A549 (cell line): ENCODE data around the gene PRRX1. TPM values are rescaled to one million over a fixed set of nuclear protein-coding genes. Genes with fewer than 3 reads are reported as not detected.

Experiments used
- ATAC-seq, 2 experiments: fragments of 200-7000 bp in 1 of 2; fragments of >200 bp in 1 of 2; cut with Nextera tagmentation in 1 of 2; cut with Tn5 transposase in 1 of 2; 3 replicates each; pipeline versions ENCODE4 v1.8.0 to v1.9.1; 2018 to 2020; ENCODE audit warnings: mild to moderate bottlenecking in 1 of 2, moderate library complexity in 1 of 2
- CTCF ChIA-PET: fragments of 300-600 bp; sonication (Branson Sonifier 250); formaldehyde crosslinking; extraction: SDS; loops from one replicate; lab custom pipeline; 2021; ENCODE audit warnings: antibody characterized with exemption, inconsistent platforms; lab: Yijun Ruan, JAX
- POLR2A ChIA-PET: fragments of 350-600 bp; formaldehyde crosslinking; extraction: SDS; loops from one replicate; lab custom pipeline; 2021; ENCODE audit warnings: antibody characterized with exemption, inconsistent platforms; lab: Yijun Ruan, JAX
- DNase-seq, 2 experiments: peaks; one replicate each; pipeline versions ENCODE4 v3.0.0 to v3.0.0-alpha.2; 2011 to 2016; ENCODE audit warnings: low read depth in 1 of 2, low spot score in 1 of 2
- FAIRE-seq: peaks from 2 replicates; lab custom pipeline; 2011; peaks lifted over from hg19 to GRCh38; lab: Jason Lieb, UNC
- H3K27ac ChIP-seq, 2 experiments: fragments of >200 bp; sonication (Bioruptor Twin); formaldehyde crosslinking; 3 replicates each; pipeline ENCODE4 v1.5.1; 2016 to 2017
- H3K4me1 ChIP-seq: fragments of >200 bp; sonication (Bioruptor Twin); formaldehyde crosslinking; 3 replicates; pipeline ENCODE4 v1.6.1; 2016
- H3K4me2 ChIP-seq: fragments of >200 bp; sonication (Bioruptor Twin); formaldehyde crosslinking; 3 replicates; pipeline ENCODE4 v1.6.1; 2016
- H3K4me3 ChIP-seq: fragments of >200 bp; sonication (Bioruptor Twin); formaldehyde crosslinking; 3 replicates; pipeline ENCODE4 v1.5.1; 2016
- H3K9me3 ChIP-seq: fragments of >200 bp; sonication (Bioruptor Twin); formaldehyde crosslinking; 3 replicates; pipeline ENCODE4 v1.6.1; 2016
- CBX2 ChIP-seq: fragments of 200-600 bp; sonication (generic); IDR thresholded peaks from 2 replicates; pipeline ENCODE4 v1.6.1; 2016; ENCODE audit warnings: low read depth, mild to moderate bottlenecking, borderline replicate concordance
- CEBPB ChIP-seq, 2 experiments: fragments of >200 bp in 1 of 2; sonication (Bioruptor Twin) in 1 of 2; formaldehyde crosslinking in 1 of 2; IDR thresholded peaks; 2 replicates each; pipeline ENCODE4 v1.6.1; 2012 to 2016
- CHD2 ChIP-seq: fragments of 150-350 bp; IDR thresholded peaks from 2 replicates; pipeline ENCODE4 v1.6.1; 2014; ENCODE audit warnings: low read length; ENCODE audit not compliant: partially characterized antibody
- EHF ChIP-seq: fragments of 250-450 bp; sonication (Bioruptor Pico); IDR thresholded peaks from 2 replicates; pipeline ENCODE4 v1.5.0; 2020; ENCODE audit warnings: mild to moderate bottlenecking
- EP300 ChIP-seq, 2 experiments: fragments of >200 bp; sonication (Bioruptor Twin); formaldehyde crosslinking; IDR thresholded peaks; 2 replicates in 1 of 2; 3 replicates in 1 of 2; pipeline ENCODE4 v1.6.1; 2016 to 2017
- FOSB ChIP-seq: fragments of 250-450 bp; sonication (Bioruptor Pico); IDR thresholded peaks from 2 replicates; pipeline ENCODE4 v1.5.0; 2020; ENCODE audit warnings: mild to moderate bottlenecking, moderate library complexity
- FOXS1 ChIP-seq: fragments of 250-450 bp; sonication (Bioruptor Pico); IDR thresholded peaks from 2 replicates; pipeline ENCODE4 v1.5.0; 2020; ENCODE audit warnings: mild to moderate bottlenecking, moderate library complexity
- HEYL ChIP-seq: fragments of 250-450 bp; sonication (Bioruptor Pico); IDR thresholded peaks from 2 replicates; pipeline ENCODE4 v1.8.0; 2021; ENCODE audit warnings: mild to moderate bottlenecking, moderate library complexity
- HOXA7 ChIP-seq: fragments of 250-450 bp; sonication (Bioruptor Pico); IDR thresholded peaks from 2 replicates; pipeline ENCODE4 v1.5.0; 2020; ENCODE audit warnings: mild to moderate bottlenecking, moderate library complexity
- HOXB13 ChIP-seq: fragments of 250-450 bp; sonication (Bioruptor Pico); IDR thresholded peaks from 2 replicates; pipeline ENCODE4 v1.5.0; 2020; ENCODE audit warnings: low read depth, mild to moderate bottlenecking, moderate library complexity
- HOXB5 ChIP-seq: fragments of 250-450 bp; sonication (Bioruptor Pico); IDR thresholded peaks from 2 replicates; pipeline ENCODE4 v1.5.0; 2020; ENCODE audit warnings: mild to moderate bottlenecking, moderate library complexity
- JUN ChIP-seq, 2 experiments: fragments of >200 bp; sonication (Bioruptor Twin); formaldehyde crosslinking; IDR thresholded peaks; 2 replicates in 1 of 2; 3 replicates in 1 of 2; pipeline ENCODE4 v1.6.1; 2016 to 2017
- KDM1A ChIP-seq: fragments of 200-600 bp; sonication (generic); IDR thresholded peaks from 2 replicates; pipeline ENCODE4 v1.6.1; 2016; ENCODE audit warnings: low read depth, mild to moderate bottlenecking
- KDM5A ChIP-seq: fragments of 200-600 bp; sonication (generic); IDR thresholded peaks from 2 replicates; pipeline ENCODE4 v1.6.1; 2016; ENCODE audit warnings: antibody characterized with exemption, mild to moderate bottlenecking
- MAFK ChIP-seq: fragments of 450-650 bp; IDR thresholded peaks from 2 replicates; pipeline ENCODE4 v1.6.1; 2014; ENCODE audit not compliant: partially characterized antibody
- MAZ ChIP-seq: fragments of 150-350 bp; IDR thresholded peaks from 2 replicates; pipeline ENCODE4 v1.6.1; 2014; ENCODE audit warnings: antibody characterized with exemption, low read depth, low read length, borderline replicate concordance
- MYC ChIP-seq: IDR thresholded peaks from 2 replicates; pipeline ENCODE4 v1.6.1; 2012; ENCODE audit warnings: mild to moderate bottlenecking, inconsistent platforms, low read length, improper control_type of control experiment, borderline replicate concordance
- NFE2L2 ChIP-seq: fragments of 150-350 bp; conservative IDR thresholded peaks from 2 replicates; pipeline ENCODE4 v1.6.1; 2014; ENCODE audit warnings: low read length
- NPAS2 ChIP-seq: fragments of 250-450 bp; sonication (Bioruptor Pico); IDR thresholded peaks from 2 replicates; pipeline ENCODE4 v1.8.0; 2022; ENCODE audit warnings: mild to moderate bottlenecking, moderate library complexity, borderline replicate concordance
- NR3C1 ChIP-seq: fragments of >200 bp; sonication (Bioruptor Twin); formaldehyde crosslinking; IDR thresholded peaks from 3 replicates; pipeline ENCODE4 v1.6.1; 2017
- PHF8 ChIP-seq: fragments of 200-600 bp; sonication (generic); IDR thresholded peaks from 2 replicates; pipeline ENCODE4 v1.6.1; 2016; ENCODE audit warnings: low read depth, mild to moderate bottlenecking, antibody characterized with exemption, moderate library complexity, borderline replicate concordance
- POLR2AphosphoS2 ChIP-seq: conservative IDR thresholded peaks from 2 replicates; pipeline ENCODE4 v1.6.1; 2012; ENCODE audit warnings: low read length, improper control_type of control experiment, inconsistent platforms
- RCOR1 ChIP-seq: fragments of 150-350 bp; IDR thresholded peaks from 2 replicates; pipeline ENCODE4 v1.6.1; 2014; ENCODE audit warnings: antibody characterized with exemption, low read length, low read depth
- RFX5 ChIP-seq: fragments of 450-650 bp; IDR thresholded peaks from 2 replicates; pipeline ENCODE4 v1.7.1; 2014; ENCODE audit warnings: antibody characterized with exemption, mild to moderate bottlenecking, moderate library complexity
- RNF2 ChIP-seq: fragments of 200-600 bp; sonication (generic); IDR thresholded peaks from 2 replicates; pipeline ENCODE4 v1.6.1; 2016; ENCODE audit warnings: low read depth, mild to moderate bottlenecking, antibody characterized with exemption, moderate library complexity, borderline replicate concordance
- ZC3H11A ChIP-seq: fragments of 450-650 bp; IDR thresholded peaks from 2 replicates; pipeline ENCODE4 v1.6.1; 2014; ENCODE audit warnings: antibody characterized with exemption, mild to moderate bottlenecking
- ZSCAN20 ChIP-seq: fragments of 250-450 bp; sonication (Bioruptor Pico); IDR thresholded peaks from 2 replicates; pipeline ENCODE4 v1.8.0; 2022; ENCODE audit warnings: mild to moderate bottlenecking, moderate library complexity
- WGBS: methylation state at CpG from one replicate; pipeline ENCODE4 v1.1.6; 2017; ENCODE audit errors: missing lambda C conversion rate; 5-methylcytosine and 5-hydroxymethylcytosine counted together
- polyA plus RNA-seq, 4 experiments: library from polyadenylated mRNA; depleted of rRNA in 3 of 4; stranded (reverse); fragments of >200 nt; fragmentation: RNase III in 1 of 4; extraction: RNeasy Plus Mini Kit Qiagen cat#74134 plus additional on column Dnase treatment in 1 of 4; gene quantifications; 2 replicates in 3 of 4; 3 replicates in 1 of 4; pipeline ENCODE4 v1.2.3, GENCODE V29; 2011 to 2017
- TF ChIP-seq, protein P1 (sequence below): fragments of 450-650 bp; IDR thresholded peaks from 2 replicates; pipeline ENCODE4 v1.6.1; 2014; ENCODE audit warnings: antibody characterized with exemption
- TF ChIP-seq, protein P2 (sequence below): IDR thresholded peaks from 2 replicates; pipeline ENCODE4 v1.6.1; 2012
- TF ChIP-seq, protein P3 (sequence below): fragments of >200 bp; sonication (Bioruptor Twin); formaldehyde crosslinking; IDR thresholded peaks from 2 replicates; pipeline ENCODE4 v1.6.1; 2016
- TF ChIP-seq, protein P4 (sequence below): IDR thresholded peaks from 2 replicates; pipeline ENCODE4 v1.6.1; 2012; ENCODE audit warnings: low read depth, borderline replicate concordance

PRRX1 gene
- polyA plus RNA-seq, 2 of the 4 experiments (the other 2 are of a cell fraction), result 0.14 TPM; not detected in 1

DNA sequence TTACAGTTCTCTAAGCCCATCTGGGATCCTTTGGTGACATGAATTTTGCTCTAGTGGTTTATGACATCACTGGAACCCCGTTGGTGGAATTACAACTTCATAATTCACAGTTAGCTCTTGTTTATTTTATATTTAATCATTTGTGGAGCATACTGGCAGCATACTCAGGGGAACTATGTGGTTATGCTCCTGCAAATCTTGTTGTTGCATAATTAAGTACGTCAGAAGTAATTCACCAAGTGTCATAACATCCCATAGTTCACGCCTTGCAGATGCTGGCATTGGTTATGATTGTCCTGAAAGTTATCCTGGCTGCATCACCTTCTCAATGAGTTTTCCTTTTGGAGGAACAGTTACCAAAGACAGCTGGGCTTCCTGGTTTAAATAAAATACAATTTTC lies 16.5 kb downstream of the PRRX1 start (continued):
- TF ChIP-seq, protein P1, sequence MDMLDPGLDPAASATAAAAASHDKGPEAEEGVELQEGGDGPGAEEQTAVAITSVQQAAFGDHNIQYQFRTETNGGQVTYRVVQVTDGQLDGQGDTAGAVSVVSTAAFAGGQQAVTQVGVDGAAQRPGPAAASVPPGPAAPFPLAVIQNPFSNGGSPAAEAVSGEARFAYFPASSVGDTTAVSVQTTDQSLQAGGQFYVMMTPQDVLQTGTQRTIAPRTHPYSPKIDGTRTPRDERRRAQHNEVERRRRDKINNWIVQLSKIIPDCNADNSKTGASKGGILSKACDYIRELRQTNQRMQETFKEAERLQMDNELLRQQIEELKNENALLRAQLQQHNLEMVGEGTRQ, result no peak
- no peak for TF ChIP-seq CBX2
- no peak for TF ChIP-seq RFX5
- TF ChIP-seq NPAS2, result no peak
- TF ChIP-seq ZC3H11A, result no peak

DNA sequence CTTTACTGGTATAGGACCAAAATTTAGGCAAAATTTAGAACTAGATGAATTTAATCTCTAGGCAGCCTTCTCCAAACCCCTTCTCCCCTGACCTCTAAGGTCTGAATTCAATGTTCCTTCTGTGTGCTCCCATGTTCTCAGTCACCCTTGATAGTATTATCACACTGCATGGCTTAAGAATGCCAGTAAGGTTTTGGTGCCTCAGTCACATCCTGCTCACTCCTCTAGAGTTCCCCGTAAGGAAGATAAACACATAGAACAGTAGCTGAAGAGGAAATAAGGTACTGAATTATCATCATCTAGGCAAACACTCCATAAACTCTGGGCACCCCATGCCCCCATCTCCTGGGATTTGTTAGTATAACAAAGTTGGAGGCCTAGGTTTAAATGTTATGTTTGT lies 18.2 kb downstream of the PRRX1 start:
- no peaks in the 10 kb centered on the region for H3K9me3 ChIP-seq
- FAIRE-seq, result no peak
- POLR2A ChIA-PET, result no interaction called here
- no peak for DNase-seq
- no peak overlapping the region for H3K4me2 ChIP-seq
- no peak for ATAC-seq
- no peak overlapping the region for H3K4me3 ChIP-seq
- H3K4me1 ChIP-seq, result no peaks in the 10 kb centered on the region
- no peak overlapping the region for H3K27ac ChIP-seq
- no peak for TF ChIP-seq RCOR1
- TF ChIP-seq KDM5A, result no peak
- TF ChIP-seq, protein P2, sequence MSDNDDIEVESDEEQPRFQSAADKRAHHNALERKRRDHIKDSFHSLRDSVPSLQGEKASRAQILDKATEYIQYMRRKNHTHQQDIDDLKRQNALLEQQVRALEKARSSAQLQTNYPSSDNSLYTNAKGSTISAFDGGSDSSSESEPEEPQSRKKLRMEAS, result no peak
- TF ChIP-seq KDM1A, result no peak
- TF ChIP-seq NR3C1, result no peak
- no peak for TF ChIP-seq MAZ
- TF ChIP-seq JUN (IDR thresholded peaks at IDR 0.05), result no peak
- TF ChIP-seq CHD2, result no peak
- TF ChIP-seq, protein P3, sequence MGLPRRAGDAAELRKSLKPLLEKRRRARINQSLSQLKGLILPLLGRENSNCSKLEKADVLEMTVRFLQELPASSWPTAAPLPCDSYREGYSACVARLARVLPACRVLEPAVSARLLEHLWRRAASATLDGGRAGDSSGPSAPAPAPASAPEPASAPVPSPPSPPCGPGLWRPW, result no peak
- TF ChIP-seq NPAS2, result no peak
- TF ChIP-seq CEBPB (IDR thresholded peaks at IDR 0.05), result no peak
- CTCF ChIA-PET, result interaction anchor here (0.7 kb wide), 1 partner anchor 9 kb away, joined by 3 read pairs; no protein-coding TSS in a partner anchor
- WGBS, result 23% methylated on average over 1 of the region's 1 CpG

DNA sequence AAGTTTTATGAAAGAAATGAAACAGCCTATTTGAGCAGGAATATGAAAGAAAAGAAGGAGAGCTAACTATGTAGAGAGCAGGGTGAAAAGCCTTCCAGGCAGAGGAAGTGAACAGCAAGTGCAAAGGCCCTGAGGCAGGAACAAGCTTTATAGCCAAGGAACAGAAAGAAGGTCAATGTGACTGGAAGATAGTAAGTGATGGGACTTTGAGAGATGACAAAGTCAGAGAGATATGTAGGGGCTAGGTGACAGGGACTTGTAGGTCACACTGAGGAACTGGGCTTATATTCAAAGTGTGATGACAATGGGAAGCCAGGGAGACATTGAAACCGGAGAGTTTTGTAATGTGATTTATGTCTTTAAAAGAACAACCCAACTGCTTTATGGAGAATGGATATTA lies 18.9 kb downstream of the PRRX1 start:
- ATAC-seq, result no peak
- Histone ChIP-seq H3K4me1 (no peaks in the 10 kb centered on the region), H3K27ac (no peak overlapping the region), H3K4me3 (no peak overlapping the region), H3K4me2 (no peak overlapping the region), H3K9me3 (no peaks in the 10 kb centered on the region)
- no peak for FAIRE-seq
- POLR2A ChIA-PET, result no interaction called here
- no peak for DNase-seq
- CTCF ChIA-PET, result interaction anchor here (0.7 kb wide), 1 partner anchor 10 kb away, joined by 3 read pairs; no protein-coding TSS in a partner anchor
- WGBS, result 0% methylated on average over 1 of the region's 1 CpG
- TF ChIP-seq PHF8, result no peak
- no peak for TF ChIP-seq EHF
- TF ChIP-seq, protein P4, sequence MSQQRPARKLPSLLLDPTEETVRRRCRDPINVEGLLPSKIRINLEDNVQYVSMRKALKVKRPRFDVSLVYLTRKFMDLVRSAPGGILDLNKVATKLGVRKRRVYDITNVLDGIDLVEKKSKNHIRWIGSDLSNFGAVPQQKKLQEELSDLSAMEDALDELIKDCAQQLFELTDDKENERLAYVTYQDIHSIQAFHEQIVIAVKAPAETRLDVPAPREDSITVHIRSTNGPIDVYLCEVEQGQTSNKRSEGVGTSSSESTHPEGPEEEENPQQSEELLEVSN, result no peak
- no peak for TF ChIP-seq FOSB (CRISPR knock-in tag)
- no peak for TF ChIP-seq HOXB5 (CRISPR knock-in tag)
- no peak for TF ChIP-seq HOXB13 (CRISPR knock-in tag)
- TF ChIP-seq ZSCAN20 (CRISPR knock-in tag), result no peak
- TF ChIP-seq NFE2L2, result no peak
- TF ChIP-seq FOXS1, result no peak
- TF ChIP-seq MYC, result no peak
- TF ChIP-seq CEBPB (IDR thresholded peaks at IDR 0.05), result no peak
- no peak for TF ChIP-seq POLR2AphosphoS2
- TF ChIP-seq CBX2, result no peak
- no peak for TF ChIP-seq HOXA7 (CRISPR knock-in tag)
- TF ChIP-seq HEYL (CRISPR knock-in tag), result no peak
- no peak for TF ChIP-seq MAFK
- TF ChIP-seq NR3C1, result no peak
- TF ChIP-seq ZC3H11A, result no peak
- TF ChIP-seq RNF2, result no peak
- no peak for TF ChIP-seq EP300 (IDR thresholded peaks at IDR 0.05)
